ENCODE results near the gene EDC4. TPM values are rescaled to one million over a fixed set of nuclear protein-coding genes. Genes with fewer than 3 reads are reported as not detected.

Gene EDC4
- total RNA-seq, 4 donors from 2014 or later, result 38.6 to 86.5 (median 56.7) TPM

DNA sequence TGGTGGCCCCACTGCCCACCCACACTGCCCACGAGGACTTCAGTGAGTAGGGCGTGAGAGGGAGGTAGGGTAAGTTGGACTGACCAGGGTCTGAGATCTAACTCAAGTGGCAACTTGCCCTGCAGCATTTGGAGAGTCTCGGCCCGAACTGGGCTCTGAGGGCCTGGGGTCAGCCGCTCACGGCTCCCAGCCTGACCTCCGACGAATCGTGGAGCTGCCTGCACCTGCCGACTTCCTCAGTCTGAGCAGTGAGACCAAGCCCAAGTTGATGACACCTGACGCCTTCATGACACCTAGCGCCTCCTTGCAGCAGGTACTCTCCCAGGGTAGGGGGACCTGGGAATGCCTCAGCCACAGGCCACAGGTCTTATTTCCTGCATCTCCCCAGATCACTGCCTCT, 6.6 kb downstream of the EDC4 start:
- TF ChIP-seq, protein P1, sequence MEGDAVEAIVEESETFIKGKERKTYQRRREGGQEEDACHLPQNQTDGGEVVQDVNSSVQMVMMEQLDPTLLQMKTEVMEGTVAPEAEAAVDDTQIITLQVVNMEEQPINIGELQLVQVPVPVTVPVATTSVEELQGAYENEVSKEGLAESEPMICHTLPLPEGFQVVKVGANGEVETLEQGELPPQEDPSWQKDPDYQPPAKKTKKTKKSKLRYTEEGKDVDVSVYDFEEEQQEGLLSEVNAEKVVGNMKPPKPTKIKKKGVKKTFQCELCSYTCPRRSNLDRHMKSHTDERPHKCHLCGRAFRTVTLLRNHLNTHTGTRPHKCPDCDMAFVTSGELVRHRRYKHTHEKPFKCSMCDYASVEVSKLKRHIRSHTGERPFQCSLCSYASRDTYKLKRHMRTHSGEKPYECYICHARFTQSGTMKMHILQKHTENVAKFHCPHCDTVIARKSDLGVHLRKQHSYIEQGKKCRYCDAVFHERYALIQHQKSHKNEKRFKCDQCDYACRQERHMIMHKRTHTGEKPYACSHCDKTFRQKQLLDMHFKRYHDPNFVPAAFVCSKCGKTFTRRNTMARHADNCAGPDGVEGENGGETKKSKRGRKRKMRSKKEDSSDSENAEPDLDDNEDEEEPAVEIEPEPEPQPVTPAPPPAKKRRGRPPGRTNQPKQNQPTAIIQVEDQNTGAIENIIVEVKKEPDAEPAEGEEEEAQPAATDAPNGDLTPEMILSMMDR (IDR thresholded peaks at IDR 0.05), result no peak
- no peak for TF ChIP-seq POLR2A (IDR thresholded peaks at IDR 0.05)
- DNase-seq (ENCODE audit: low spot score in 2 of 2), result no peak
- intact Hi-C loops (cut with DNase I; ENCODE audit: low total_unique reads), result no loop called here
- WGBS, 2 donors, result 89 to 94% methylated on average over 12 of the region's 12 CpGs
- no peak overlapping the region for H3K4me3 ChIP-seq (ENCODE audit: low read depth, poor library complexity, severe bottlenecking)

DNA sequence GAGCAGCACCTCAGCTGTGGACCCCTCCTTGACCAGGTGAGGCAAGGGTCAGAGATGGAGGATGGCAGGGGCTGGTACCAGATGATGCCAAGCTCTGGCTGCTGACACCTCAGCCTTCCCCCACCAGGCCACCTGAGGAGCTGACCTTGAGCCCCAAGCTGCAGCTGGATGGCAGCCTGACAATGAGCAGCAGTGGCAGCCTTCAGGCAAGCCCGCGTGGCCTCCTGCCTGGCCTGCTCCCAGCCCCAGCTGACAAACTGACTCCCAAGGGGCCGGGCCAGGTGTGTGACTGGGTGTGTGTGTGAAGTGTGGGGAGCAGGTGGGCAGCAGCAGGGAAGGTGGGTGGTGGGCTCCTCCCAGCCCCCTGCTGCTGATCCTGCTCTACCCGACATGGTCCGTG, 7.1 kb downstream of the EDC4 start:
- intact Hi-C loops (cut with DNase I; ENCODE audit: low total_unique reads), result loop anchor here (5.0 kb wide), 1 partner anchor 47 kb away; no protein-coding TSS in a partner anchor
- no peak overlapping the region for H3K4me3 ChIP-seq (ENCODE audit: low read depth, poor library complexity, severe bottlenecking)
- no peak for DNase-seq (ENCODE audit: low spot score in 2 of 2)
- TF ChIP-seq, protein P1 (IDR thresholded peaks at IDR 0.05), result no peak
- no peak for TF ChIP-seq POLR2A (IDR thresholded peaks at IDR 0.05)
- WGBS, 2 donors, result 83 to 84% methylated on average over 5 of the region's 5 CpGs

DNA sequence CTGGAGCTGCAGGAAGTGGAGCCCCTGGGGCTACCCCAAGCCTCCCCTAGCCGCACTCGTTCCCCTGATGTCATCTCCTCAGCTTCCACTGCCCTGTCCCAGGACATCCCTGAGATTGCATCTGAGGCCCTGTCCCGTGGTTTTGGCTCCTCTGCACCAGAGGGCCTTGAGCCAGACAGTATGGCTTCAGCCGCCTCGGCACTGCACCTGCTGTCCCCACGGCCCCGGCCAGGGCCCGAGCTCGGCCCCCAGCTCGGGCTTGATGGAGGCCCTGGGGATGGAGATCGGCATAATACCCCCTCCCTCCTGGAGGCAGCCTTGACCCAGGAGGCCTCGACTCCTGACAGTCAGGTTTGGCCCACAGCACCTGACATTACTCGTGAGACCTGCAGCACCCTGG, 7.7 kb downstream of the EDC4 start:
- 88 to 92% methylated on average over 13 of the region's 13 CpGs for WGBS, 2 donors
- no peak overlapping the region for H3K4me3 ChIP-seq (ENCODE audit: low read depth, poor library complexity, severe bottlenecking)
- no peak for DNase-seq (ENCODE audit: low spot score in 2 of 2)
- TF ChIP-seq, protein P1 (IDR thresholded peaks at IDR 0.05), result no peak
- TF ChIP-seq POLR2A (IDR thresholded peaks at IDR 0.05), result no peak
- intact Hi-C loops (cut with DNase I; ENCODE audit: low total_unique reads), result loop anchor here (5.0 kb wide), 1 partner anchor 47 kb away; no protein-coding TSS in a partner anchor

DNA sequence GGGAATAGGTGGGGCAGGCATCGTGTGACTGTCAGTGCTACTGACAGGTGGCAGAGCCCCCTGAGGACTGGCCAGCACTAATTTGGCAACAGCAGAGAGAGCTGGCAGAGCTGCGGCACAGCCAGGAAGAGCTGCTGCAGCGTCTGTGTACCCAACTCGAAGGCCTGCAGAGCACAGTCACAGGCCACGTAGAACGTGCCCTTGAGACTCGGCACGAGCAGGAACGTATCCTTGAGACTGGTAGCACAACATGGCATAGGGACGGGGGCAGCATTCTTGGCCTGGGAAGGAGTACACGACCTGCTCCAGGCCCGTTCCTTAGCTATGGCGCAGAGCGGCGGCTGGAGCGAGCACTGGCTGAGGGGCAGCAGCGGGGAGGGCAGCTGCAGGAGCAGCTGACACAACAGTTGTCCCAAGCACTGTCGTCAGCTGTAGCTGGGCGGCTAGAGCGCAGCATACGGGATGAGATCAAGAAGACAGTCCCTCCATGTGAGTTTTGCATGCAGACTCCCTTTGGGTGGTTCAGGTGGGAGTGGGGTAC, 8.8 kb downstream of the EDC4 start:
- no peak for DNase-seq (ENCODE audit: low spot score in 2 of 2)
- no peak overlapping the region for H3K4me3 ChIP-seq (ENCODE audit: low read depth, poor library complexity, severe bottlenecking)
- TF ChIP-seq, protein P1 (IDR thresholded peaks at IDR 0.05), result no peak
- TF ChIP-seq POLR2A (IDR thresholded peaks at IDR 0.05), result no peak
- intact Hi-C loops (cut with DNase I; ENCODE audit: low total_unique reads), result loop anchor here (5.0 kb wide), 1 partner anchor 46 kb away; no protein-coding TSS in a partner anchor
- 89 to 92% methylated on average over 21 of the region's 21 CpGs for WGBS, 2 donors

DNA sequence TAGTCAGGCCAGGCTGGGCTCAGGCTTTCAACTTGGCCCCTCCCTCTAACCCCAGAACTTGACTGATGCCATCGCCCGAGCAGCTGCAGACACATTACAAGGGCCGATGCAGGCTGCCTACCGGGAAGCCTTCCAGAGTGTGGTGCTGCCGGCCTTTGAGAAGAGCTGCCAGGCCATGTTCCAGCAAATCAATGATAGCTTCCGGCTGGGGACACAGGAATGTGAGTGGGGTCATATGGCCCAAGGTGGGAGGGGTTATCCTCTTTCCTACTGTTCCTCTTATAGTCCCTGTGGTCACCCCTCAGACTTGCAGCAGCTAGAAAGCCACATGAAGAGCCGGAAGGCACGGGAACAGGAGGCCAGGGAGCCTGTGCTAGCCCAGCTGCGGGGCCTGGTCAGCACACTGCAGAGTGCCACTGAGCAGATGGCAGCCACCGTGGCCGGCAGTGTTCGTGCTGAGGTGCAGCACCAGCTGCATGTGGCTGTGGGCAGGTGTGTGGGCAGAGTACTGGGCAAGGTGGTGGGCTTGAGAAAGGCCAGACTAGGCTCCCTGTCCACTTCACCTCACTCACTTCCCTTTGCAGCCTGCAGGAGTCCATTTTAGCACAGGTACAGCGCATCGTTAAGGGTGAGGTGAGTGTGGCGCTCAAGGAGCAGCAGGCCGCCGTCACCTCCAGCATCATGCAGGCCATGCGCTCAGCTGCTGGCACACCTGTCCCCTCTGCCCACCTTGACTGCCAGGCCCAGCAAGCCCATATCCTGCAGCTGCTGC, 9.7 kb downstream of the EDC4 start:
- TF ChIP-seq, protein P1 (IDR thresholded peaks at IDR 0.05), result no peak
- TF ChIP-seq POLR2A (IDR thresholded peaks at IDR 0.05), result no peak
- DNase-seq (ENCODE audit: low spot score in 2 of 2), result no peak
- H3K4me3 ChIP-seq (ENCODE audit: low read depth, poor library complexity, severe bottlenecking), result no peak overlapping the region
- WGBS, 2 donors, result 76 to 87% methylated on average over 16 to 17 of the region's 18 CpGs
- intact Hi-C loops (cut with DNase I; ENCODE audit: low total_unique reads), result loop anchor here (5.0 kb wide), 1 partner anchor 45 kb away; no protein-coding TSS in a partner anchor
